NCI-H510A (cell line): ENCODE data around the gene WNT2B.

ENCODE experiments used
- DNase-seq: peaks from one replicate; lab custom pipeline; 2025; lab: John Stamatoyannopoulos, UW

WNT2B gene

GRCh38 chr1:112504661-112505399, 3.9 kb upstream of the WNT2B start:
- DNase-seq: no peak

GRCh38 chr1:112505400-112505785, 3.4 kb upstream of the WNT2B start:
- DNase-seq: no peak

GRCh38 chr1:112505878-112506277, 2.9 kb upstream of the WNT2B start:
- DNase-seq: no peak

- no peak for DNase-seq
Observed at GRCh38 chr1:112506306-112506705, 2.5 kb upstream of the WNT2B start.

- DNase-seq: no peak
Observed at GRCh38 chr1:112506731-112507130, 2.0 kb upstream of the WNT2B start.

GRCh38 chr1:112507336-112507735, 1.4 kb upstream of the WNT2B start:
- DNase-seq: no peak

GRCh38 chr1:112507921-112508277, 866 bp upstream of the WNT2B start:
- DNase-seq: no peak

GRCh38 chr1:112509005-112509659, 367 bp downstream of the WNT2B start:
- no peak for DNase-seq

GRCh38 chr1:112509660-112510178, 954 bp downstream of the WNT2B start:
- no peak for DNase-seq

- DNase-seq: no peak
Observed at GRCh38 chr1:112510340-112510739, 1.6 kb downstream of the WNT2B start.

- DNase-seq: no peak
Observed at GRCh38 chr1:112511897-112512296, 3.1 kb downstream of the WNT2B start.

GRCh38 chr1:112513112-112513870, 4.5 kb downstream of the WNT2B start:
- no peak for DNase-seq

- no peak for DNase-seq
Observed at GRCh38 chr1:112514901-112515300, 6.1 kb downstream of the WNT2B start.

GRCh38 chr1:112515311-112516009, 6.7 kb downstream of the WNT2B start:
- DNase-seq: no peak

GRCh38 chr1:112516141-112516540, 7.4 kb downstream of the WNT2B start:
- DNase-seq: no peak

- no peak for DNase-seq
Observed at GRCh38 chr1:112517231-112517630, 8.5 kb downstream of the WNT2B start.

- no peak for DNase-seq
Observed at GRCh38 chr1:112517646-112518045, 8.9 kb downstream of the WNT2B start.

- no peak for DNase-seq
Observed at GRCh38 chr1:112518186-112518585, 9.4 kb downstream of the WNT2B start.

- no peak for DNase-seq
Observed at GRCh38 chr1:112520166-112520565, 11.4 kb downstream of the WNT2B start.

- no peak for DNase-seq
Observed at GRCh38 chr1:112522621-112523020, 13.9 kb downstream of the WNT2B start.

- no peak for DNase-seq
Observed at GRCh38 chr1:112524251-112524650, 15.5 kb downstream of the WNT2B start.

GRCh38 chr1:112524986-112525385, 16.2 kb downstream of the WNT2B start:
- DNase-seq: no peak
